Skin epidermis (tissue), 12 donors: ENCODE results near the gene PPP2R3A.
"Not testable (repeated sequence)": the region's sequence is repeated elsewhere in the genome, so short reads cannot be mapped to it uniquely, and the experiment has no call there.

ENCODE experiments used
- H3K27ac ChIP-seq, 21 experiments: fragments of 200-600 bp; sonication (generic) in 11 of 21; one replicate each; pipeline ENCODE4 v1.5.0; 2020; ENCODE audit warnings: mild to moderate bottlenecking in 3 of 21, inconsistent platforms in 2 of 21, moderate library complexity in 2 of 21
- H3K4me3 ChIP-seq, 7 experiments: fragments of 200-600 bp; sonication (generic) in 2 of 7; one replicate each; pipeline ENCODE4 v1.5.0; 2020; ENCODE audit warnings: inconsistent platforms in 2 of 7, mild to moderate bottlenecking in 2 of 7, moderate library complexity in 1 of 7

PPP2R3A gene

GRCh38 chr3:135965506-135966270 lies at the start of gene PPP2R3A:
Gene PPP2R3A (plus strand): TSS chr3:135965728. CDS start chr3:136001499, 35,771 bp downstream.
- H3K27ac ChIP-seq, result peak within 1 kb of the TSS; percentile 54 to 92 (median 87)
- peak within 1 kb of the TSS; percentile 47 to 87 (median 77) for H3K4me3 ChIP-seq

- Histone ChIP-seq H3K4me3 (no peak overlapping the region), H3K27ac (no peak overlapping the region)
These were observed 49.2 kb upstream of the PPP2R3A start for GRCh38 chr3:135916310-135916709.

GRCh38 chr3:135917076-135917475 lies 48.5 kb upstream of the PPP2R3A start:
- H3K27ac ChIP-seq, result no peak overlapping the region
- no peak overlapping the region for H3K4me3 ChIP-seq

GRCh38 chr3:135917927-135918597 lies 47.5 kb upstream of the PPP2R3A start:
- Histone ChIP-seq H3K4me3 (no peak overlapping the region), H3K27ac (no peak overlapping the region)

GRCh38 chr3:135918600-135918999 lies 46.9 kb upstream of the PPP2R3A start:
- Histone ChIP-seq H3K4me3 (no peak overlapping the region), H3K27ac (no peak overlapping the region)

GRCh38 chr3:135920275-135920674 lies 45.3 kb upstream of the PPP2R3A start:
- Histone ChIP-seq H3K4me3 (no peak overlapping the region), H3K27ac (no peak overlapping the region)

GRCh38 chr3:135922903-135923250 lies 42.7 kb upstream of the PPP2R3A start:
- Histone ChIP-seq H3K27ac (peak overlapping the region in 7 of 21 experiments; percentile 9 to 54 (median 33)), H3K4me3 (no peak overlapping the region)

GRCh38 chr3:135924506-135924905 lies 41.0 kb upstream of the PPP2R3A start:
- no peak overlapping the region for H3K27ac ChIP-seq
- H3K4me3 ChIP-seq, result no peak overlapping the region

GRCh38 chr3:135926664-135927063 lies 38.9 kb upstream of the PPP2R3A start:
- peak overlapping the region in 2 of 21 experiments; percentile 25 to 37 for H3K27ac ChIP-seq
- H3K4me3 ChIP-seq, result no peak overlapping the region

GRCh38 chr3:135927155-135927554 lies 38.4 kb upstream of the PPP2R3A start:
- H3K27ac ChIP-seq, result peak overlapping the region in 3 of 21 experiments; percentile 14 to 37 (median 34)
- H3K4me3 ChIP-seq, result no peak overlapping the region

- peak overlapping the region in 11 of 21 experiments; percentile 3 to 73 (median 45) for H3K27ac ChIP-seq
- H3K4me3 ChIP-seq, result no peak overlapping the region
These were observed 35.9 kb upstream of the PPP2R3A start for GRCh38 chr3:135929670-135930069.

- H3K27ac ChIP-seq, result peak overlapping the region in 13 of 21 experiments; percentile 3 to 73 (median 32)
- no peak overlapping the region for H3K4me3 ChIP-seq
These were observed 35.3 kb upstream of the PPP2R3A start for GRCh38 chr3:135930255-135930654.

GRCh38 chr3:135935171-135935570 lies 30.4 kb upstream of the PPP2R3A start:
- H3K27ac ChIP-seq, H3K4me3 ChIP-seq: not testable (repeated sequence)

- H3K27ac ChIP-seq, result not testable (repeated sequence)
These were observed 27.8 kb upstream of the PPP2R3A start for GRCh38 chr3:135937766-135938165.

GRCh38 chr3:135944831-135945230 lies 20.7 kb upstream of the PPP2R3A start:
- Histone ChIP-seq H3K27ac (no peak overlapping the region), H3K4me3 (no peak overlapping the region)

More at GRCh38 chr3:135937766-135938165, 27.8 kb upstream of the PPP2R3A start:
- H3K4me3 ChIP-seq, result not testable (repeated sequence)

GRCh38 chr3:135950941-135951340 lies 14.6 kb upstream of the PPP2R3A start:
- H3K27ac ChIP-seq, result no peak overlapping the region
- no peak overlapping the region for H3K4me3 ChIP-seq

GRCh38 chr3:135964160-135964955 lies 1.2 kb upstream of the PPP2R3A start:
- no peak overlapping the region for H3K4me3 ChIP-seq
- no peak overlapping the region for H3K27ac ChIP-seq

- peak overlapping the region; percentile 47 to 87 (median 77) for H3K4me3 ChIP-seq
- peak overlapping the region in 12 of 21 experiments; percentile 13 to 92 (median 88) for H3K27ac ChIP-seq
These were observed 411 bp upstream of the PPP2R3A start for GRCh38 chr3:135965129-135965505.

- peak overlapping the region; percentile 54 to 92 (median 87) for H3K27ac ChIP-seq
- H3K4me3 ChIP-seq, result peak overlapping the region; percentile 47 to 87 (median 77)
These were observed 888 bp downstream of the PPP2R3A start for GRCh38 chr3:135966271-135966961.

GRCh38 chr3:135966962-135967274 lies 1.4 kb downstream of the PPP2R3A start:
- Histone ChIP-seq H3K4me3 (peak overlapping the region; percentile 47 to 87 (median 77)), H3K27ac (peak overlapping the region in 10 of 21 experiments; percentile 70 to 90 (median 84))
